ENCODE measurements around the gene HNRNPA1L2.
"Not testable (repeated sequence)": the region's sequence is repeated elsewhere in the genome, so short reads cannot be mapped to it uniquely, and the experiment has no call there.

HNRNPA1L2 gene

GRCh38 chr13:52615812-52616211, 26.4 kb upstream of the HNRNPA1L2 start:
- Histone ChIP-seq H3K27me3 (replicated peaks; ENCODE audit: control insufficient read depth, insufficient read depth, low read length) (no peaks in the 10 kb centered on the region), H3K4me3 (replicated peaks; ENCODE audit: low read depth, low read length) (no peak overlapping the region), H3K36me3 (ENCODE audit: control insufficient read depth, insufficient read depth, low read length) (no peaks in the 10 kb centered on the region)
- TF ChIP-seq, protein P1, sequence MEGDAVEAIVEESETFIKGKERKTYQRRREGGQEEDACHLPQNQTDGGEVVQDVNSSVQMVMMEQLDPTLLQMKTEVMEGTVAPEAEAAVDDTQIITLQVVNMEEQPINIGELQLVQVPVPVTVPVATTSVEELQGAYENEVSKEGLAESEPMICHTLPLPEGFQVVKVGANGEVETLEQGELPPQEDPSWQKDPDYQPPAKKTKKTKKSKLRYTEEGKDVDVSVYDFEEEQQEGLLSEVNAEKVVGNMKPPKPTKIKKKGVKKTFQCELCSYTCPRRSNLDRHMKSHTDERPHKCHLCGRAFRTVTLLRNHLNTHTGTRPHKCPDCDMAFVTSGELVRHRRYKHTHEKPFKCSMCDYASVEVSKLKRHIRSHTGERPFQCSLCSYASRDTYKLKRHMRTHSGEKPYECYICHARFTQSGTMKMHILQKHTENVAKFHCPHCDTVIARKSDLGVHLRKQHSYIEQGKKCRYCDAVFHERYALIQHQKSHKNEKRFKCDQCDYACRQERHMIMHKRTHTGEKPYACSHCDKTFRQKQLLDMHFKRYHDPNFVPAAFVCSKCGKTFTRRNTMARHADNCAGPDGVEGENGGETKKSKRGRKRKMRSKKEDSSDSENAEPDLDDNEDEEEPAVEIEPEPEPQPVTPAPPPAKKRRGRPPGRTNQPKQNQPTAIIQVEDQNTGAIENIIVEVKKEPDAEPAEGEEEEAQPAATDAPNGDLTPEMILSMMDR (IDR thresholded peaks at IDR 0.05; ENCODE audit: insufficient read depth, low read length, poor library complexity, severe bottlenecking): no peak
- DNase-seq (ENCODE audit: extremely low read depth, insufficient read length): peak; percentile 22

DNA sequence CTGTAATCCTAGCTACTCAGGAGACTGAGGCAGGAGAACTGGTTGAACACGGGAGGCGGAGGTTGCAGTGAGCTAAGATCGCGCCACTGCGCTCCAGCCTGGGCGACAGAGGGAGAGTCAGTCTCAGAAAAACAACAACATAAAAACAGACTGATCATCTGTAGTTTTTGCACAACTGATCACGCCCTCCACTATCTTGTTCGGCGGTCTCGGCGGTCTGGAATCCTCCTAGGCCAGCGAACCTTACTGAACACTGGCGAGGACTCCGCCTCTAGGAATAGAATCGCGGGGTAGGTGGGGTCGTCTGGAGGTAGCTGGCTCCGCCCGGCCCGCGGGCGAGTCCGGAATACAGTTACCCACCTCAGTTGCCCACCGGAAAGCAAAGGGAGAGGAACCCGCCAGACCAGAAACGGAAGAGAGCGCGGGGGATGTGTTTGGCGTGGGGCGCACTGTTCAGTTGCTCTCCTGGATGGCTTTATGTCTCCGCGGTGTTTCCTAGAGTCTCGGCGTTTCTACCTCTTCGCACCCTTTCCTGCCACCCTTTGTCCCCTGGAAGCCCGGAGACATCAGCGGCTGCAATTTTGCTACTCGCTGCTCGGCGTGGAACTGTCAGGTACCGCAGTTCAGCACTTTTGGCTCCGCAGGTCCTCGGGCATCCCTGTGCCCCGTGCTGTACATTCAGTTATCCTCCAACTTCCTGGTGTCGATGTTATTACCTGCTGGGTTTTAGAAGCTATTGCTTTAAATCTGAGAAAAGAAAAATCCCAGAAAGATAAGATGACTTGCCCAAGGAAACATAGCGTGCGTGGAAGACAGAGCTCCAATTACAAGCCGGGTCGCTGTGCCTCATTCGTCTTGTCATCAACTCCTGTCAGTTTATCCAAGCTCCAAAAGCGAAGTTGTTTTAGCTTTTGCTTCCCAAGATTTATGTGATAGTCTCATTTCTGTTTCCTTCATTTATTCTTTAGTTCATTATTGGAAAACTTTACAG, 24.9 kb upstream of the HNRNPA1L2 start:
- Histone ChIP-seq H3K36me3 (ENCODE audit: control insufficient read depth, insufficient read depth, low read length) (no peaks in the 10 kb centered on the region), H3K27me3 (replicated peaks; ENCODE audit: control insufficient read depth, insufficient read depth, low read length) (no peaks in the 10 kb centered on the region), H3K4me3 (replicated peaks; ENCODE audit: low read depth, low read length) (peak overlapping the region; percentile 87)
- TF ChIP-seq, protein P1 (IDR thresholded peaks at IDR 0.05; ENCODE audit: insufficient read depth, low read length, poor library complexity, severe bottlenecking): no peak
- DNase-seq (ENCODE audit: extremely low read depth, insufficient read length): peak; percentile 88

GRCh38 chr13:52631083-52631690, 11.0 kb upstream of the HNRNPA1L2 start:
- not testable (repeated sequence) for H3K4me3 ChIP-seq (replicated peaks; ENCODE audit: low read depth, low read length); DNase-seq (ENCODE audit: extremely low read depth, insufficient read length); H3K27me3 ChIP-seq (replicated peaks; ENCODE audit: control insufficient read depth, insufficient read depth, low read length); H3K36me3 ChIP-seq (ENCODE audit: control insufficient read depth, insufficient read depth, low read length)

DNA sequence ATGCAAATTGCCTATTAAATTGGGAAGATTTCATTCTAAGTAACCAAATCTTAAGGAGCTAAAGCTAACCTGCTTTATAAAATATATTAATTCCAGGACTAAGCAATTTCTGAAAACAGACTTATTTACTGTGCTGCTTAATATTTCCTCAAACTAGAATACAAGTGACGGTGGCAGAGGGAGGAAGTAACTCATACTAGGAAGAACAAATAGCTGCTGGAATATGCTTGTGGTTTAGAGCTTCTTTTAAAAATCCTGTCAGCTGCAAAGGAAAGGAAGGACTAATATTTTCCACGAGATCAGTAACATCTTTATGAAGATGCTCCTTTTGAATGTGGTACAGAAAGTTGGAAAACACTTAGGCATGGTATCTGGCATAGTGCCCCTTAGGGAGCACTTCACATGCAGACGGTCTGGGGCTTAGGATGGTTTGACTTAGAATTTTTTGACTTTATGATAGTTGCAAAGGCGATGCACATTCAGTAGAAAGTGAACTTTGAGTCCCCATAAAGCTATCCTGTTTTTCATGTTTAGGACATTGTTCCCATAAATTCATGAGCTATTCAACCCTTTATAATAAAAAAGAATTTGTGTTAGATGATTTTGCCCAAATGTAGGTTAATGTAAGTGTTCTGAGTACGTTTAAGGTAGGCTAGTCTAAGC, 3.4 kb upstream of the HNRNPA1L2 start:
- Histone ChIP-seq H3K4me3 (replicated peaks; ENCODE audit: low read depth, low read length) (no peak overlapping the region), H3K27me3 (replicated peaks; ENCODE audit: control insufficient read depth, insufficient read depth, low read length) (no peaks in the 10 kb centered on the region), H3K36me3 (ENCODE audit: control insufficient read depth, insufficient read depth, low read length) (peaks cover 3% of the 10 kb centered on the region)
- TF ChIP-seq, protein P1 (IDR thresholded peaks at IDR 0.05; ENCODE audit: insufficient read depth, low read length, poor library complexity, severe bottlenecking): no peak
- DNase-seq (ENCODE audit: extremely low read depth, insufficient read length): no peak

- Histone ChIP-seq H3K36me3 (ENCODE audit: control insufficient read depth, insufficient read depth, low read length) (peaks cover 3% of the 10 kb centered on the region), H3K4me3 (replicated peaks; ENCODE audit: low read depth, low read length) (no peak overlapping the region), H3K27me3 (replicated peaks; ENCODE audit: control insufficient read depth, insufficient read depth, low read length) (no peaks in the 10 kb centered on the region)
- no peak for DNase-seq (ENCODE audit: extremely low read depth, insufficient read length)
- TF ChIP-seq, protein P1 (IDR thresholded peaks at IDR 0.05; ENCODE audit: insufficient read depth, low read length, poor library complexity, severe bottlenecking): no peak
Measured at GRCh38 chr13:52644108-52644507, 1.9 kb downstream of the HNRNPA1L2 start.

DNA sequence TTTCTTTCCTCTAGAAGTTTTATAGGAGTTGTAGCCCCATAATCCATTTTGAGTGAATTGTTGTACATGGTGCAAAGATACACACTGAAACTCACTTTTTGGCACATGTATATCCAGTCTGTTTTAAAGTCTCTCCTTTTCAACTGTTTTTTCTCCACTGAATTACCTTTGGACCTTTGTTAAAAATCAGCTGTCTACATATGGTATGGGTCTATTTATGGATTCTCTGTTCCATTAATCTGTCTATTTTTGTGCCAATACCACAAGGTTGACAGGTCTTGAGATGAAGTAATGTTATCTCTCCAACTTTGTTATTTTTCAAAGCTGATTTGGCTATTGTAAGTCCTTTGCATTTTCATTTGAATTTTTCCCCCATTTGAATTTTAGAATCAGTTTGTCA, 4.7 kb downstream of the HNRNPA1L2 start:
- TF ChIP-seq, protein P1 (IDR thresholded peaks at IDR 0.05; ENCODE audit: insufficient read depth, low read length, poor library complexity, severe bottlenecking): no peak
- Histone ChIP-seq H3K27me3 (replicated peaks; ENCODE audit: control insufficient read depth, insufficient read depth, low read length) (no peaks in the 10 kb centered on the region), H3K36me3 (ENCODE audit: control insufficient read depth, insufficient read depth, low read length) (no peaks in the 10 kb centered on the region; the same call in 1 of the 2 replicates), H3K4me3 (replicated peaks; ENCODE audit: low read depth, low read length) (no peak overlapping the region)
- no peak for DNase-seq (ENCODE audit: extremely low read depth, insufficient read length)

Data from GM06990 (cell line).